IMR-90 (cell line): ENCODE results near the gene KIF13A.
A peak's percentile ranks its signal among the peaks of the same experiment; 100 is the strongest.

ENCODE experiments used
- MAFK ChIP-seq: IDR thresholded peaks from 2 replicates; pipeline ENCODE4 v1.6.1; 2012; ENCODE audit warnings: low read depth, low read length, improper control_type of control experiment
- POLR2A ChIP-seq: IDR thresholded peaks from 2 replicates; pipeline ENCODE4 v1.6.1; 2012; ENCODE audit warnings: mild to moderate bottlenecking, low read depth, low read length
- TF ChIP-seq, protein P1 (sequence below): conservative IDR thresholded peaks from 2 replicates; pipeline ENCODE4 v1.5.1; 2012; ENCODE audit warnings: mild to moderate bottlenecking, low read depth, low read length, improper control_type of control experiment

DNA sequence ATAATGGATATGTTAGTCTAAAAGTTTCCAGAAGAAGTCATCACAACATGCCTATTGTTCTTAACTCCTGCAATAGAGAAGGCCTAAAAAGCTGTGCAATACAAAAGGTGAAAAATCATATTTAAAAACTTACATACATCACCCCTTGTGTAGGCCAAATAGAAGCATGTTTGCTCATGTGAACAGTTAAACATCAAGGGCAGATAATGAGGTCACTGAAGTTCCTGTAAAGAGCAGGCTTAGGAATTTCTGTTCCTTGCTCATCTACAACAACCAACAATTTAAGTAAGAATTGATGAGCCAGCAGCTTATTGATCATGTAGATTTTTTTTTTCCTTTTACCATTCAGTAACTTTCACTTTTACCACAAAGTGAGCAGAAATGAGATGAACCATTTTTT is 273.3 kb downstream of the KIF13A start:
- TF ChIP-seq POLR2A (no peak), MAFK (peak; percentile 43)
- TF ChIP-seq, protein P1, sequence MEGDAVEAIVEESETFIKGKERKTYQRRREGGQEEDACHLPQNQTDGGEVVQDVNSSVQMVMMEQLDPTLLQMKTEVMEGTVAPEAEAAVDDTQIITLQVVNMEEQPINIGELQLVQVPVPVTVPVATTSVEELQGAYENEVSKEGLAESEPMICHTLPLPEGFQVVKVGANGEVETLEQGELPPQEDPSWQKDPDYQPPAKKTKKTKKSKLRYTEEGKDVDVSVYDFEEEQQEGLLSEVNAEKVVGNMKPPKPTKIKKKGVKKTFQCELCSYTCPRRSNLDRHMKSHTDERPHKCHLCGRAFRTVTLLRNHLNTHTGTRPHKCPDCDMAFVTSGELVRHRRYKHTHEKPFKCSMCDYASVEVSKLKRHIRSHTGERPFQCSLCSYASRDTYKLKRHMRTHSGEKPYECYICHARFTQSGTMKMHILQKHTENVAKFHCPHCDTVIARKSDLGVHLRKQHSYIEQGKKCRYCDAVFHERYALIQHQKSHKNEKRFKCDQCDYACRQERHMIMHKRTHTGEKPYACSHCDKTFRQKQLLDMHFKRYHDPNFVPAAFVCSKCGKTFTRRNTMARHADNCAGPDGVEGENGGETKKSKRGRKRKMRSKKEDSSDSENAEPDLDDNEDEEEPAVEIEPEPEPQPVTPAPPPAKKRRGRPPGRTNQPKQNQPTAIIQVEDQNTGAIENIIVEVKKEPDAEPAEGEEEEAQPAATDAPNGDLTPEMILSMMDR = no peak
